Fibroblast of skin of left biceps (primary cell): ENCODE results near the gene TTC33.
"Not testable (repeated sequence)": the region's sequence is repeated elsewhere in the genome, so short reads cannot be mapped to it uniquely, and the experiment has no call there.

Source experiments
- DNase-seq, 2 experiments: peaks; one replicate each; pipeline ENCODE4 v3.0.0-alpha.2; 2013; ENCODE audit warnings: low read depth in 2 of 2

The TTC33 gene

DNA sequence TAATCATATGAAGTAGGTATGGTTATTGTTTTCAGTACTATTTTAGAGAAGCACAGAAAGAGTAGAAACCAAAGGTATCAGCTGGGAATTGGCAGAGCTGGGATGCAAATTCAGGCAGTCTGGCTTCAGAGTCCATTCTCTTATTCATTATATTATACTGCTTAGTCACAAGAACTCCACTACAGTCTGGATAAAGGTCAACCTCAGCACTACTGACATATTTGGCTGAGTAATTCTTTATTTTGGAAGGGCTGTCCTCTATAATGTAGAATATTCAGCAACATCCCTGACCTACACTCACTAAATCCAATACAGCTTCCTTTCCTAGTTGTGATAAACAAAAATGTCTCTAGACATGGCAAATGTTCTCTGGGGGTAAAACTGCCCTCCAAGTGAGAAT lies 38.5 kb downstream of the TTC33 start:
- DNase-seq = peak in 1 of 2 experiments; percentile 3

GRCh38 chr5:40716590-40716989 lies 39.2 kb downstream of the TTC33 start:
- no peak for DNase-seq

- DNase-seq = no peak
Measured at GRCh38 chr5:40716000-40716399, 39.8 kb downstream of the TTC33 start.

DNA sequence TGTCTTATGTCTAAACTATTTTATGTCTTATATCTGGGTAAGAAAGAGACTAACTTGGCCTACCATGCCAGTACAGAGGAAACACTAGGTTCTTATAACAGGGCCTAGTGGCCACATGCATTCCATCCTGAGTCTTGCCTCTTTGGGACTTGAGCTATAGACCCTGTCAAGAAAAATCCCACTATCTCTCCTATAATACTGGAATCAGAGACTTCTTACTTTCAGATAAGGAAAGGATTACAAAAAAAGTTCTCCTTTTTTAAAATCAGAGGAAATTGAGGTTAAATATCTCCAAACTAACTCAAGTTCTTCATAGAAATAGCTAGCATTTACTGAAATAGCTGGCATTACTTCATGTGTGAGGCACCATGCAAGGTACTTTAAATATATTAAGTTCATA lies 41.8 kb downstream of the TTC33 start:
- no peak for DNase-seq

GRCh38 chr5:40710575-40710974 lies 45.2 kb downstream of the TTC33 start:
- DNase-seq = not testable (repeated sequence)

GRCh38 chr5:40705484-40705883 lies 50.3 kb downstream of the TTC33 start:
- DNase-seq = not testable (repeated sequence)

GRCh38 chr5:40702027-40702426 lies 53.7 kb downstream of the TTC33 start:
- DNase-seq = not testable (repeated sequence)

GRCh38 chr5:40700116-40700782 lies 55.5 kb downstream of the TTC33 start:
- no peak for DNase-seq

DNA sequence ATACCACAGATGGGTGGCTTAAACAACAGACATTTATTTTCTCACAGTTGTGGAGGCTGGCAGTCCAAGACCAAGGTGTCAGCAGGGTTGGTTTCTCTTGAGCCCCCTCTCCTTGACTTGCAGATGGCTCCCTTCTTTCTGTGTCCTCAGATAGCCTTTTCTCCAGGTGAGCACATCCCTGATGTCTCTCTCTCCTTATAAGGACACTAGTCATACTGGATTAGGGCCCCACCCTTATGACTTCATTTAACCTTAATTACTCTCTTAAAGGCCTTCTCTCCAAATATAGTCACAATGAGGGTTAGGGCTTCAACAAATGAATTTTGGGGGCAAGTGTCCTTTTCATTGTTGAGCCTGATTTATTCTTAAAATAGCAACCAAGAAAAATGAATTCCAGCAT lies 61.3 kb downstream of the TTC33 start:
- DNase-seq = no peak

GRCh38 chr5:40691894-40692293 lies 63.9 kb downstream of the TTC33 start:
- DNase-seq = no peak

DNA sequence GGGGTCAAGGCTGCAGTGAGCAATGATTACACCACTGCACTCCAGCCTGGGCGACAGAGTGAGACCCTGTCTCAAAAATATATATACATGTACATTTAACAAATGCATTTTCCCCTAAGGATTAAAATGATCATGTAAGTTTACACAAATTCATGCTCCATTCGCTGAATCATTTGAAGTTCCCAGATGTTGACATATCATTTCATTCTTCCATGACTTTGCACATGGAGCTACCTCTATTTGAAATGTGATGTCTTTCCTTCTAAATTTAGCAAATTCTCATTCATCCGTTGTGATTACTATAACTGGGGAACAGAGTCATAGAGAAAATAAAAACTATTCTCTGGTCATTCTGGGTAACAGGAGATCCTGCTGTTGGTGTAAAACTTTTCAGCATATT lies 65.5 kb downstream of the TTC33 start:
- no peak for DNase-seq

- peak; percentile 77 to 82 for DNase-seq
Measured at GRCh38 chr5:40689438-40689837, 66.3 kb downstream of the TTC33 start.

GRCh38 chr5:40688996-40689395 lies 66.8 kb downstream of the TTC33 start:
- DNase-seq = no peak

GRCh38 chr5:40688127-40688761 lies 67.5 kb downstream of the TTC33 start:
- DNase-seq = peak; percentile 57 to 66

- no peak for DNase-seq
Measured at GRCh38 chr5:40687321-40687720, 68.4 kb downstream of the TTC33 start.

- no peak for DNase-seq
Measured at GRCh38 chr5:40685976-40686486, 69.7 kb downstream of the TTC33 start.

GRCh38 chr5:40685193-40685592 lies 70.6 kb downstream of the TTC33 start:
- no peak for DNase-seq

- no peak for DNase-seq
Measured at GRCh38 chr5:40683305-40683704, 72.5 kb downstream of the TTC33 start.

DNA sequence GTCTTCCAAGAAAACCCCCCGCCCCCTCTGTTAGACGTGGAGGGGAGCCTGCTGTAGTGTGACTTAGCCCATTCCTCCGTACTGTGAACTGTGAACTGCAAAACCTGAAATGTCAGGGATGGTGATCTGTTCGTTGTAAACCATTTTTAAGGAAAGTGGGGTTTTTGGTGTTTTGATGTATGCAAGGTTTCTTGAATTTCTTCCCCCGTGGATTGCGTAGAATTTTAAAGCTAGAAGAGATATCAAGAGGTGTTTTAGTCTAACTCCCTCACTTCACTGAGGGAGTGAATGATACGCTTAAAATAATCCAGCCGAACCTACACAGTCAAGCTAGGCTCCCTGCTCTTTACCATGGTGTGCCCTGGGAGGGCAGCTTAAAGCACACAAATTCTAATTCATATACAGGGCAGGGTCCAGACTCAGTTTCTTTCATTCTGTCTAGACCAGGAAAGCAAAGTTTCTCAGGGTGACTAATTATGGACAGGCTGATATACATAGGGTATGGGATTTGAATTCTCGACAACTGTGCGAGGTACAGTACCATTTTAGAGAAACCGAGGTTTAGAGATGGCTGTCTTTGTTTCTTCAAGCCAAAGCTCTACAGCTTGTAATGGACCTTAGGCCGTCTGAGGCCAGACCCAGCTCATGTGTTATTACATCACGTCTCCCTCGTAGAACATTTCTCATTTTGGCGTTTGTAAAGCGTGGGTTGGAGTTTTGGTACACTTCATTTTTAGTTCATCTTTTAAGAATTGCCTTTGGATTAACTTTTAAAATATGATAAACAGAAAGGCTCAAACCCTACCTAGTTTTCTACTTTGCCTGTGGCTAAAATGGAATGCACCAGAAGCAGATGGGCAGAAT lies 73.4 kb downstream of the TTC33 start:
- DNase-seq = no peak

DNA sequence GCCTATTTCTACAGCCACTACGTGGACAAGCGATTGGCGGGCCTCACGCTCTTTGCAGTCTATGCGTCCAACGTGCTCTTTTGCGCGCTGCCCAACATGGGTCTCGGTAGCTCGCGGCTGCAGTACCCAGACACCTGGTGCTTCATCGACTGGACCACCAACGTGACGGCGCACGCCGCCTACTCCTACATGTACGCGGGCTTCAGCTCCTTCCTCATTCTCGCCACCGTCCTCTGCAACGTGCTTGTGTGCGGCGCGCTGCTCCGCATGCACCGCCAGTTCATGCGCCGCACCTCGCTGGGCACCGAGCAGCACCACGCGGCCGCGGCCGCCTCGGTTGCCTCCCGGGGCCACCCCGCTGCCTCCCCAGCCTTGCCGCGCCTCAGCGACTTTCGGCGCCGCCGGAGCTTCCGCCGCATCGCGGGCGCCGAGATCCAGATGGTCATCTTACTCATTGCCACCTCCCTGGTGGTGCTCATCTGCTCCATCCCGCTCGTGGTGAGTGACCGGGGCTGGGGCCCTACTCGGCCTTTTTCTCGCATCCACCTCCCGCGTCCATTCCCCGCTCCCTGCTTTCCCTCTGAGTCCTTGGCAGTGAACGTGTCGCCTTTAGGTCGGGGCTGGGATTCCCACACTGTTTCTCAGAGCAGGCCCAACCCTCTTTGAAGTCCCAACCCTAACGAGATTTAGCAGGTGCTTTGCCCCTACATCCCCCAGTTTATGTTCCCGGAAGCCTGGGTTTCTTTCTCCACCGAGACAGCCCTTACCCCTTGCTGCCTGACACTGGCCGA lies 74.2 kb downstream of the TTC33 start:
- DNase-seq = no peak

- no peak for DNase-seq
Measured at GRCh38 chr5:40680741-40681362, 74.9 kb downstream of the TTC33 start.
